SJCRH30 (cell line): ENCODE data around the gene LAMTOR1. TPM values are rescaled to one million over a fixed set of nuclear protein-coding genes. Genes with fewer than 3 reads are reported as not detected.

Experiments
- DNase-seq, 2 experiments: peaks; one replicate each; pipeline ENCODE4 v3.0.0-alpha.2; 2015 to 2020
- H3K27ac ChIP-seq: fragments of 250-450 bp; sonication (Bioruptor Pico); 2 replicates; pipeline ENCODE4 v1.5.1; 2020; ENCODE audit warnings: mild to moderate bottlenecking, moderate library complexity
- H3K27me3 ChIP-seq: fragments of 250-450 bp; sonication (Bioruptor Pico); 2 replicates; pipeline ENCODE4 v1.5.1; 2020; ENCODE audit warnings: mild to moderate bottlenecking, moderate library complexity
- H3K36me3 ChIP-seq: fragments of 250-450 bp; sonication (Bioruptor Pico); 2 replicates; pipeline ENCODE4 v1.5.1; 2020; ENCODE audit warnings: mild to moderate bottlenecking, moderate library complexity
- H3K4me1 ChIP-seq: fragments of 250-450 bp; sonication (Bioruptor Pico); 2 replicates; pipeline ENCODE4 v1.5.1; 2020; ENCODE audit warnings: mild to moderate bottlenecking, moderate library complexity
- H3K4me3 ChIP-seq: fragments of 250-450 bp; sonication (Bioruptor Pico); 2 replicates; pipeline ENCODE4 v1.5.1; 2020; ENCODE audit warnings: mild to moderate bottlenecking, moderate library complexity
- H3K9me3 ChIP-seq: fragments of 250-450 bp; sonication (Bioruptor Pico); replicated peaks from 2 replicates; pipeline ENCODE4 v1.5.1; 2020; ENCODE audit warnings: mild to moderate bottlenecking, moderate library complexity
- total RNA-seq: library from RNA; depleted of rRNA; stranded (reverse); fragments of >200 nt; shearing (Covaris generic); gene quantifications from 2 replicates; pipeline ENCODE4 v1.2.3, GENCODE V29; 2014

The LAMTOR1 gene
- total RNA-seq, 1 experiment from 2014 or later, result 53.4 TPM

DNA sequence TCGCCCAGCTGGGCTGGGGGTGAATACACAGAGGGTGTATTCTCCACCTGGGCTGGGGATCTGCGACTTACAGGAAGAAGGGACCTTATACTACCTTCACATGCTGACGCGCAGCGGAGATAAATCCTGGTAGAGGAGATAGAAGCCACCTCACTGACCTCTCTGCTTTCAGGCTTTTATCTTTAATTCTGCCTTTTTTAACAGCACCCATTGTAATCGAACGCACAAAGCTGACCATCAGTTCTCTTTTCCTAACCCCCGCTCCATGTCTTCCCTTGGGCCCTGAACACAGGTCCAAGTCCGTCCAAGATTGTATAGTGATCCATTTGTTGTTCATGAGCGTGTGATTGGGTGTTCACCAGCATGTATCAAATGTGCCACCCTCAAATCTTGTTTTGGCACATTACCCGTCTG is 664 bp upstream of the LAMTOR1 start:
- peak overlapping the region; percentile 65 for H3K27ac ChIP-seq
- H3K36me3 ChIP-seq, result no peaks in the 10 kb centered on the region
- H3K9me3 ChIP-seq, result no peaks in the 10 kb centered on the region
- no peaks in the 10 kb centered on the region for H3K27me3 ChIP-seq
- DNase-seq, result no peak
- H3K4me3 ChIP-seq, result peak overlapping the region; percentile 96
- peaks cover 7% of the 10 kb centered on the region; the same call in 1 of the 2 replicates for H3K4me1 ChIP-seq

DNA sequence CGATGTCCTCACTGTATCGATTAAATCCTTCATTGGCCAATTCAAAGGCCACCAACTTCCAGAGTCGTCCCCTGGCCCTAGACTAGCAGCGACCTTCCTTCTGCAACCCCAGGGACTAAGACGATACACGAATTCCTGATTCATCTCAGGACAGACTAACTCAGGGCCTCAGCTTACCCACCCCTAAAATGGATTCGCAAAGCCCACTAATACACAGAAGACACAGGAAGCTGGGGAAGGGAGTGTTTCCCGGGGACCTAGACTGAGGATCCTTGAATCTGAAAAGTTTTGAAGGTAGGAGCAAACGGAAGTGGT is 509 bp downstream of the LAMTOR1 start:
- peak overlapping the region; percentile 90 for H3K27ac ChIP-seq
- H3K36me3 ChIP-seq, result 0 out of 2 replicates have a peak, but pooled peaks cover 3% of the 10 kb centered on the region
- peaks cover 7% of the 10 kb centered on the region; the same call in 1 of the 2 replicates for H3K4me1 ChIP-seq
- no peak for DNase-seq
- H3K4me3 ChIP-seq, result peak overlapping the region; percentile 96
- H3K27me3 ChIP-seq, result no peaks in the 10 kb centered on the region
- no peaks in the 10 kb centered on the region for H3K9me3 ChIP-seq

DNA sequence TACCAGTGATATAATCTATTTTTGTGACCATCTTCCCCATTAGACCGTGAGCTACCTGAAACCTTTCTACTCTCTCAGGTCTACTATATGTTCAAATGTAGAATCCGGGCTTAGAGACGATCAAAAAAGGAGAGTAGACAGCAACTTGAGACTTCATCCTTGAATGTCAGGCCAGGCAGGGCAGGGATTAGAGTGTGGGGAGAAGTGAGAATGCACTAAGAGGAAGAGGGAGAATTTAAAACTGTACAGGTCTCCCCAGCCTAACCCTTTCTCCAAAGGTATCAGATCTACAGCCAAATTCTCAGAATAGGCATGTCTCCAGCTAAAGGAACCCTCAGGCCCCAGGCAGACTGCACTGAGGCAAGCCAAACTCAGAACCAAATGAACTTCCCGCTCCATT is 935 bp downstream of the LAMTOR1 start:
- DNase-seq, result no peak
- H3K36me3 ChIP-seq, result peaks cover 4% of the 10 kb centered on the region; the same call in 1 of the 2 replicates
- no peaks in the 10 kb centered on the region for H3K9me3 ChIP-seq
- H3K27ac ChIP-seq, result peak overlapping the region; percentile 90
- peak overlapping the region; percentile 96 for H3K4me3 ChIP-seq
- no peaks in the 10 kb centered on the region for H3K27me3 ChIP-seq
- peaks cover 7% of the 10 kb centered on the region; the same call in 1 of the 2 replicates for H3K4me1 ChIP-seq

DNA sequence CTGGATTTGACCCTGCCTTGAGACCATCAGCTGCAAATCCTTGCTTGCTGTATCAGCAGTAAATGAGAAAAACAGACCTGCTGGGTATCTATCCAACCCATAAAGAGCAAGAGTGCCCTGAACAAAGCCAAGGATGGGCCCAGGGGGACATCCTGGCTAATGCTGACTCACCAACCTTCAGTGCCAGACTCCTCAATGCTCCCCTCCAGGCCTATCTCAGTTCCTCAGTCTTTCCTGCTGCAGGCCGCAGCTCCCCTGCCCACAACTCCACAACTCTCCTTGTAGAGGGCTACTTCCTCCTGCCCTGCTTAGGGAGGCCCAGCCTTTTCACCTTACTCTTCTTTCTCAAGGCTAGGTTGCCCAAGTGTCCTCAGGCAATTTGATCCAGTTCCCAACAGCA is 2.6 kb downstream of the LAMTOR1 start:
- Histone ChIP-seq H3K27me3 (no peaks in the 10 kb centered on the region), H3K9me3 (no peaks in the 10 kb centered on the region), H3K4me1 (peaks cover 7% of the 10 kb centered on the region; the same call in 1 of the 2 replicates), H3K4me3 (no peak overlapping the region), H3K36me3 (peaks cover 4% of the 10 kb centered on the region; the same call in 1 of the 2 replicates), H3K27ac (no peak overlapping the region)
- no peak for DNase-seq

DNA sequence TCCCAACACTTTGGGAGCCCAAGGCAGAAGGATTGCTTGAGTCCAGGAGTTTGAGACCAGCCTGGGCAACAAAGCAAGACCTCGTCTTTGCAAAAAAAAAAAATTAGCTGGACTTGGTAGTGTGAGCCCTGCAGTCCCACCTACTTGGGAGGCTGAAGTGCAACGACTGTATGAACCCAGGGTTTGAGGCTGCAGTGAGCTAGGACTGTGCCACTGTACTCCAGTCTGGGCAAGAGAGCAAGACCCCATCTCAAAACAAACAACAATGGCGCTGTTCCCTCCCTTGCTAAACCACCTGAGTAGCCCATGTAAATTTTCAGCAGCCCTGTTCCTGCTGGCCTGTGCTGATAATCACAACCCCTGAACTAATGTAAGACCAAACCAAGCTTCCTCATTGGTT is 3.1 kb downstream of the LAMTOR1 start:
- Histone ChIP-seq H3K27ac (no peak overlapping the region), H3K36me3 (peaks cover 4% of the 10 kb centered on the region; the same call in 1 of the 2 replicates), H3K9me3 (no peaks in the 10 kb centered on the region), H3K4me3 (no peak overlapping the region), H3K27me3 (no peaks in the 10 kb centered on the region), H3K4me1 (peaks cover 7% of the 10 kb centered on the region; the same call in 1 of the 2 replicates)
- DNase-seq, result no peak

DNA sequence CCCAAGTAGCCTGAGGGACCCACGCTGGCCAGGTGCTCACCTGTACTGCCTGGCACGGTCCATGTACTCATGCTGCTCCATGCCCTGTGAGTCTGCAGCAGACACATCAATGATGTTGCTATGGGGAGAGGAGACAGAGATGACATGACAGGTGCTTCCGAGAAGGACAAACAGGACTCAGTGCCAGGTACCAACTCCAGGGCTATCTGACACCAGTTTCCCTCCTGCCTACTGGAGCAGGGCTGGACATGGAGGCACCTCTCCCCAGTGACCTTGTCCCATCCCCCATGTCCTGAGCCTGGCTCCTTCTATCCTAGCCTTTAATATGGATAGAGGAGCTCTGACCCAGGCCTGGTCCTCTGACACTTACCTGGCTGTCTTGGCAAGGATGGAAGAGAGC is 4.4 kb downstream of the LAMTOR1 start:
- Histone ChIP-seq H3K27me3 (no peaks in the 10 kb centered on the region), H3K4me1 (peaks cover 3% of the 10 kb centered on the region; the same call in 1 of the 2 replicates), H3K27ac (no peak overlapping the region), H3K4me3 (no peak overlapping the region), H3K36me3 (peaks cover 4% of the 10 kb centered on the region; the same call in 1 of the 2 replicates), H3K9me3 (no peaks in the 10 kb centered on the region)
- DNase-seq, result no peak

DNA sequence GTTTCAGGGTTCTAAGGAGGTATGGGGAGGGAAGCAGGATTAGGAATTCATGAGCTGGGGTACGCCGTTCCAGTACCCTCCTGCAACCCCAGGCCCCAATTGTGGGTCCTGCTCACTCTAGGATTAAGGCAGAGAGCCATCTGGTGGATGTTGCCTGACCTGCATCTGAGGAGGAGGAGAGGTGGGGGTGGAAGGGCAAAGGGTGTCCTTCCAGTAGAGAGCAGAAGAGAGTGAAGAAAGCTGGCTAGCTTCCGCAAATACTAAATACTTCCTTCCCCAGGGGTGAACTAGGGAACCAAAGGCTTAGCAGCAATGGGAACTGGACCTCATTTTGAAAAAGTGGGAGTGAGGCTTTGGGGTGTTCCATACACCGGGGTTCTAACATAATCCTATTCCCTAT is 11.8 kb downstream of the LAMTOR1 start:
- peak; percentile 40 to 66 for DNase-seq
- Histone ChIP-seq H3K9me3 (no peaks in the 10 kb centered on the region), H3K27ac (no peak overlapping the region), H3K36me3 (no peaks in the 10 kb centered on the region), H3K4me1 (peaks cover 3% of the 10 kb centered on the region; the same call in 1 of the 2 replicates), H3K27me3 (no peaks in the 10 kb centered on the region), H3K4me3 (no peak overlapping the region)

DNA sequence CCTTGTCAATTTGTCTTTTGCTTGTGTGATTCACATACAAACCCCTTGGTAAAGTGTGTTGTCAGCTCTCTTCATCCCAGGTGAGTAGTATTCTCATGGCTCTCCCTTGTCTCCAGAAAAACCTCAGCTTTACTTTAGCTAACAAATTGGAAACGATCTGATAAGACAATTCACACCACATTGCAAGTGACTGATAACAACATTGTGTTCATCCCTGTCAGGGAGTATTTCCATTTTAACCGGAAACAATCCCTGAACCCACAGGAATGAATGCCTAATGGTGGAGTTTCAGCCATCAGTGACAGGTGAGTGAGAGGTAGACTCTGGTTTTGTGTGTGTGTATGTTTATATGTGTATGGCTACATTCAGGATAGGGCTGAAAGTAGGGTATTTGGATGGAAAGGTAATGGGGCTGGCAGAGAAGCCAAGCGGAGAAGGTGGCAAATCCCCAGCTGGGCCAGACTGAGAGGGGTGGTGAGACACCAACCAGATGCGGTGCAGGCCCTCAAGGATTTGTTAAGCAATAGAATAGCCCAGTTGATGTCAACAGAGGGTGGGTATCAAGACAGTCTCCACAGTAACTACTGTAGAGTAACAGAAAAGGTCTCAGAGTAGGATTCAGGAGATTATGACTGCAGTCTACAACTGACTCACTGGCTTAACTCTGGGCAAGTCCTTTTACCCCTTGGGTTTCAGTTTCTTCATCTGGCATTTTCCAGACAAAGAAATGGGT is 14.9 kb downstream of the LAMTOR1 start:
- Histone ChIP-seq H3K4me1 (peaks cover 6% of the 10 kb centered on the region; the same call in 1 of the 2 replicates), H3K9me3 (no peaks in the 10 kb centered on the region), H3K36me3 (no peaks in the 10 kb centered on the region), H3K27ac (no peak overlapping the region), H3K4me3 (no peak overlapping the region), H3K27me3 (no peaks in the 10 kb centered on the region)
- DNase-seq, result no peak

DNA sequence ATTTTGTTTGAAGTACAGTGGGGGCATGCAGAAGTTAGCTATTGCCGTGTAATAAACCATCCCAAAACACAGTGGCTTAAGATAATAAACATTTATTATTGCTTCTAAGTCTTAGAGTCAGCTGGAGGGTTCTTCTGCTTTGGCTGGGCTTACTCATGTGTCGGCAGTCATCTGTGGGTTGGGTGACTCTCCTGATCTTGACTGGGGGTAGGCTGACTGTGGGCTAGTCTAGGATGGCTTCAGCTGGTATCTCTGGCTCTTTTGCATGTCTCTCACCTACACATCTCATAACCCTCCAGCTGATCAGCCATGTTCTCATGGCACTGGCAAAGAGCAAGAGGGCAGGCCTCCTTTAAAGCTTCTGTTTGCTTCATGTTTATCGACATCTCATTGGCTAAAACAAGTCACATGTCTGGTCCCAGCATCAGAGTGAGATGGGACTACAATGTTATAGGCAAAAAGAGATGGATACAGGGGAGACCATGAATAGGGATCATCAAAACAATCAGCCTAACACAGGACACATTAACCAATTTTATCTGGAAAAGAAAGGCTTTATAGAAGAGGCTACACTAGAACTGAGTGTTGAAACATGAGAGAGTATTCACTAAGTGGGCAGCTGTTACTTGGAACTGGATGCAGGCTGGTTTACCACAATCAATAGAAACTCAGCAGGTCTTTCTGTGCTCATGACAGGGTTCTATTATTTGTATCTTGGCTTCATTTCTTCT is 17.3 kb downstream of the LAMTOR1 start:
- no peaks in the 10 kb centered on the region for H3K27me3 ChIP-seq
- no peak overlapping the region for H3K27ac ChIP-seq
- no peak overlapping the region for H3K4me3 ChIP-seq
- peak in 1 of 2 experiments; percentile 56 for DNase-seq
- H3K4me1 ChIP-seq, result peaks cover 6% of the 10 kb centered on the region; the same call in 1 of the 2 replicates
- no peaks in the 10 kb centered on the region for H3K36me3 ChIP-seq
- H3K9me3 ChIP-seq, result no peaks in the 10 kb centered on the region

DNA sequence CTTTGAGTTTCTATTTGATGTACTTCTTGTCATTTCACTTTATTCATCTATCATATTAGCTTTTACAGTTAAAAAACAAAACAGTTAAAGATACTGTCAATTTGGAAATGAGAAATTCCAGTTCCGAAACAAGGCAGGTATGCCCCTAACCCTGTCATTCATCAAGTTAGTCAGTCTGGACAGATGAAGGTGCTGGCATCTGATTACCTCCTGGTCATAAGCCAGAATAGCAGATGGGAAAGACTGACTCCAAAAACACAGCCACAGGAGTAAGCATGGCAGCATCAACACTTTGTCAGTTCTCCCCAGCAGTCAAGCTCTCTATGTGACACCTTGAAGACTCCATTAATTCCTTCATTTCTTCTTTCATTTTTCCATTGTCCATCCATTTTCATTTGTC is 18.1 kb downstream of the LAMTOR1 start:
- Histone ChIP-seq H3K9me3 (no peaks in the 10 kb centered on the region), H3K4me3 (no peak overlapping the region), H3K36me3 (no peaks in the 10 kb centered on the region), H3K27me3 (no peaks in the 10 kb centered on the region), H3K27ac (no peak overlapping the region), H3K4me1 (peaks cover 6% of the 10 kb centered on the region; the same call in 1 of the 2 replicates)
- DNase-seq, result no peak

DNA sequence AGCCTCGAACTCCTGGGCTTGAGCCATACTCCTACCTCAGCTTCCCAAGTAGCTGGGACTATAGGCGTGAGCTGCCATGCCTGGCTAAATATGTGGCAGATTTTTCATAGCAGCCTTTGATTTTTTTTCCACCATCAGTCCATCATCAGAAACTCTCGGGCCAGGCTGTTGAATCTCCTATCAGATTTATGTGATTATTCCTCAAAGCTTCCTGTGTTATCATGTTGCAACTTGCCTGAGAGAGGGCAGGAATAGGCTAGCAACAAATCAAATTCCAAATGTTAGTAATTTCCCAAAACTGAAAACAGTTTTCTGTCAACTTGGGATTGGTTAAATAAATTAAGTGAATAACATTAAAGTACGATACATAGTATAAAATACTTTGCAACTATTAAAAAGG is 19.0 kb downstream of the LAMTOR1 start:
- Histone ChIP-seq H3K9me3 (no peaks in the 10 kb centered on the region), H3K4me1 (peaks cover 6% of the 10 kb centered on the region), H3K27me3 (no peaks in the 10 kb centered on the region), H3K36me3 (no peaks in the 10 kb centered on the region), H3K27ac (no peak overlapping the region), H3K4me3 (no peak overlapping the region)
- no peak for DNase-seq

DNA sequence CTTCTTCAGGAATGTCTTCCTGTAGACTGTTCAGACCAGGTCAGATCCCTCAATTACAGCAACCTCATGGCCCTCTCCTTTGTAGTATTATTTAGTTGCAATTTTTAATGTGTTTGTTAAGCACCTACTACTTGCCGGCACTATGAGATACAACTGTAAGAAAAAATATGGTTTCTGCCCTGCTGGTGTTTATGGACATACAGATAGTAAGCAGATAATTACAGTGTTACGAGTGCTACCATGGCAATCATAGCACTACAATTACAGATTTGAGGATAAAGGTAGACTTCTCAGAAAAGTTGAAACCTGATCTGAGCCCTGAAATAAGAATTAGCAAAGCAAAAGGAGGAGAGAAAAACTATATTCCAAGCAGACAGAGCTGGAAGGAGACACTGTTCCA is 19.7 kb downstream of the LAMTOR1 start:
- no peak for DNase-seq
- peaks cover 13% of the 10 kb centered on the region for H3K4me1 ChIP-seq
- H3K4me3 ChIP-seq, result no peak overlapping the region
- H3K27me3 ChIP-seq, result no peaks in the 10 kb centered on the region
- no peaks in the 10 kb centered on the region for H3K9me3 ChIP-seq
- no peaks in the 10 kb centered on the region for H3K36me3 ChIP-seq
- no peak overlapping the region for H3K27ac ChIP-seq

DNA sequence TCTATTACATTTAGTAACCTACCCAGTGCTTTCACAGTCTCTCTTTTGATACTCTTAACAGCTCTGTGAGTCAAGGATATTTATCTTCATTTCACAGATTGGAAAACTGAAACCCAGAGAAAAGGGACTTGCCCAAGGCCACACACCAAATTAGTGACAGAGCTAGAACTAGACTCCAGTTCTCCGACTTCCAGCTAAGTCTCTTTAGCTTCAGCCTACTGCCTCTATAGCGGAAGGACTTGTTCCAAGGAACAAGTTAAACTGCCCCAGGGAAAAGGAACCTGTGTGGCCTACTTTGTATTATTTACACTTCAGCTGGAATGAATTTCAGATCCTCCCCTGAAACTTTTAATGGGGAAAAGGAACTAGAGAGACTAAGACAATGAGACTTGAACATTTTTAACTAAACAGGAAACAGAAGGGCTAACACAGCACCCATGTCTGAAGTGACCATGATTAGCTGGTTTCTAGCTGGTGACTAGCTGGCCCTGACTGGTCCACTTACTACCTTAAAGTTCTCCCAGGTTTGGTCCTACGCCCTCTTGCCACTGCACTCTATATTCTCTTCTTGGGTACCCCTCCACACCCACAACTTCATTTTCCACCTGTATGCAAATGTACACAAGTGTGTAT is 21.2 kb downstream of the LAMTOR1 start:
- H3K4me3 ChIP-seq, result no peak overlapping the region
- no peak for DNase-seq
- no peaks in the 10 kb centered on the region for H3K9me3 ChIP-seq
- no peak overlapping the region for H3K27ac ChIP-seq
- H3K27me3 ChIP-seq, result no peaks in the 10 kb centered on the region
- peaks cover 14% of the 10 kb centered on the region for H3K4me1 ChIP-seq
- H3K36me3 ChIP-seq, result no peaks in the 10 kb centered on the region

DNA sequence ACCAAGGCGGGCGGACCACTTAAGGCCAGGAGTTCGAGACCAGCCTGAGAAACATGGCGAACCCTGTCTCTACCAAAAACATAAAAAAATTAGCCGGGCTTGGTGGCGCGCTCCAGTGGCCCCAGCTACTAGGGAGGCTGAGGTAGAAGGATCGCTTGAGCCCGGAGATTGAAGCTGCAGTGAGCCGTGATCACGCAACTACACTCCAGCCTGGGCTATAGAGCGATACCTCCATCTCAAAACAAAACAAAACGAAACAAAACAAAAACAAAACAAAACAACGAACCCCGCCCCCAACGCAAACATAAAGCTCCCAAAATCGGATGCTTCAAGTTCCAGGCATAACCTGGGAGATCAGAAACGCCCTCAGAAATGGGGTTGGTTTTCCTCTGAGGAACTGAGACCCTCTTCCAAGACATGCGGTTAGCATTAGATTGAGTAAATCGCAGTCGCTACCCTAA is 21.9 kb downstream of the LAMTOR1 start:
- Histone ChIP-seq H3K9me3 (no peaks in the 10 kb centered on the region), H3K27ac (peak overlapping the region; percentile 65), H3K27me3 (no peaks in the 10 kb centered on the region), H3K4me1 (peaks cover 11% of the 10 kb centered on the region), H3K4me3 (peak overlapping the region; percentile 80), H3K36me3 (no peaks in the 10 kb centered on the region)
- no peak for DNase-seq
